Activated CD4-positive, alpha-beta memory T cell treated with anti-CD3 and anti-CD28 coated beads, Interleukin-2, amount 10 ng/mL, durations not matched to agents 7 days and 5 days (primary cell): ENCODE measurements around the gene HBS1L. TPM values are rescaled to one million over a fixed set of nuclear protein-coding genes. Genes with fewer than 3 reads are reported as not detected.

Experiments used
- CTCF ChIA-PET: fragments of 350-600 bp; sonication (Branson Sonifier 250); formaldehyde crosslinking; loops from one replicate; lab custom pipeline; 2021; ENCODE audit warnings: antibody characterized with exemption, inconsistent platforms; lab: Charles Lee
- POLR2A ChIA-PET: fragments of 350-600 bp; sonication (Branson Sonifier 250); formaldehyde crosslinking; loops from one replicate; lab custom pipeline; 2021; ENCODE audit warnings: antibody characterized with exemption; lab: Charles Lee
- DNase-seq: peaks from one replicate; pipeline ENCODE4 v3.0.0-alpha.2; 2020
- H3K27ac Mint-ChIP-seq: one replicate; pipeline ENCODE4 v1.8.0; 2021; ENCODE audit warnings: mild to moderate bottlenecking, mixed read lengths
- H3K27me3 Mint-ChIP-seq: one replicate; pipeline ENCODE4 v1.8.0; 2021; ENCODE audit warnings: mixed read lengths
- H3K36me3 Mint-ChIP-seq: one replicate; pipeline ENCODE4 v1.8.0; 2021; ENCODE audit warnings: low read depth, mixed read lengths
- H3K4me1 Mint-ChIP-seq: one replicate; pipeline ENCODE4 v1.8.0; 2021; ENCODE audit warnings: mixed read lengths
- H3K4me3 Mint-ChIP-seq: one replicate; pipeline ENCODE4 v1.8.0; 2021; ENCODE audit warnings: mild to moderate bottlenecking, mixed read lengths
- H3K9me3 Mint-ChIP-seq: one replicate; pipeline ENCODE4 v1.8.0; 2021; ENCODE audit warnings: mixed read lengths
- total RNA-seq, 2 experiments: library from RNA; stranded (reverse); gene quantifications; one replicate each; pipeline ENCODE4 v1.2.3, GENCODE V29; 2021

HBS1L gene
- total RNA-seq, 2 experiments from 2014 or later: 90.3 to 91.6 TPM

GRCh38 chr6:135088818-135089809 lies 34.5 kb upstream of the HBS1L start:
- DNase-seq: peak; percentile 50
- CTCF ChIA-PET: interaction anchor here (0.6 to 5.5 kb wide), 15 partner anchors 10 to 94 kb away, joined by 3 to 29 read pairs (median 4); partner anchors contain the start of genes HBS1L and MYB

GRCh38 chr6:135088281-135088680 lies 33.7 kb upstream of the HBS1L start:
- Mint-ChIP-seq H3K4me3 (peak overlapping the region; percentile 12), H3K27ac (peak overlapping the region; percentile 83), H3K36me3 (peaks cover 11% of the 10 kb centered on the region), H3K4me1 (peaks cover 68% of the 10 kb centered on the region), H3K27me3 (no peaks in the 10 kb centered on the region), H3K9me3 (peaks cover under 1% of the 10 kb centered on the region)
- ChIA-PET CTCF (interaction anchor here (0.9 to 5.5 kb wide), 13 partner anchors 11 to 351 kb away, joined by 3 to 29 read pairs (median 6); partner anchors contain the start of genes HBS1L and MYB), POLR2A (interaction anchor here (1.0 to 8.5 kb wide), 15 partner anchors 8 to 94 kb away, joined by 3 to 103 read pairs (median 5); partner anchors contain the start of genes HBS1L and MYB)
- DNase-seq: no peak

More at GRCh38 chr6:135088818-135089809, 34.5 kb upstream of the HBS1L start:
- H3K27me3 Mint-ChIP-seq: no peaks in the 10 kb centered on the region
- H3K9me3 Mint-ChIP-seq: no peaks in the 10 kb centered on the region
- POLR2A ChIA-PET: interaction anchor here (1.0 to 8.5 kb wide), 11 partner anchors 12 to 93 kb away, joined by 3 to 103 read pairs (median 10); partner anchors contain the start of genes HBS1L and MYB
- H3K27ac Mint-ChIP-seq: peak overlapping the region; percentile 83
- peak overlapping the region; percentile 69 for H3K4me3 Mint-ChIP-seq
- H3K4me1 Mint-ChIP-seq: peaks cover 76% of the 10 kb centered on the region
- peaks cover 7% of the 10 kb centered on the region for H3K36me3 Mint-ChIP-seq

GRCh38 chr6:135087803-135088202 lies 33.2 kb upstream of the HBS1L start:
- ChIA-PET CTCF (interaction anchor here (0.9 to 5.5 kb wide), 14 partner anchors 11 to 351 kb away, joined by 3 to 29 read pairs (median 6); partner anchors contain the start of genes HBS1L and MYB), POLR2A (interaction anchor here (0.6 to 8.5 kb wide), 19 partner anchors 9 to 117 kb away, joined by 3 to 103 read pairs (median 5); partner anchors contain the start of genes HBS1L and MYB)
- peaks cover 66% of the 10 kb centered on the region for H3K4me1 Mint-ChIP-seq
- peaks cover 5% of the 10 kb centered on the region for H3K9me3 Mint-ChIP-seq
- DNase-seq: peak; percentile 51
- H3K27ac Mint-ChIP-seq: peak overlapping the region; percentile 83
- peak overlapping the region; percentile 39 for H3K4me3 Mint-ChIP-seq
- H3K36me3 Mint-ChIP-seq: peaks cover 15% of the 10 kb centered on the region
- no peaks in the 10 kb centered on the region for H3K27me3 Mint-ChIP-seq

- Mint-ChIP-seq H3K36me3 (peaks cover 13% of the 10 kb centered on the region), H3K9me3 (peaks cover 6% of the 10 kb centered on the region), H3K27me3 (no peaks in the 10 kb centered on the region), H3K27ac (peak overlapping the region; percentile 83), H3K4me3 (peak overlapping the region; percentile 39), H3K4me1 (peaks cover 62% of the 10 kb centered on the region)
- peak; percentile 37 for DNase-seq
- CTCF ChIA-PET: interaction anchor here (1.0 to 5.5 kb wide), 14 partner anchors 21 to 352 kb away, joined by 3 to 29 read pairs (median 6); partner anchors contain the start of genes HBS1L and MYB
- POLR2A ChIA-PET: interaction anchor here (0.6 to 8.5 kb wide), 18 partner anchors 9 to 116 kb away, joined by 3 to 103 read pairs (median 4); partner anchors contain the start of genes HBS1L and MYB
Observed at GRCh38 chr6:135087403-135087802, 32.8 kb upstream of the HBS1L start.

GRCh38 chr6:135086414-135086764 lies 31.8 kb upstream of the HBS1L start:
- Mint-ChIP-seq H3K27ac (peak overlapping the region; percentile 83), H3K4me1 (peaks cover 57% of the 10 kb centered on the region), H3K27me3 (no peaks in the 10 kb centered on the region), H3K36me3 (peaks cover 21% of the 10 kb centered on the region), H3K4me3 (peak overlapping the region; percentile 68), H3K9me3 (peaks cover 13% of the 10 kb centered on the region)
- ChIA-PET POLR2A (interaction anchor here (0.7 to 8.5 kb wide), 13 partner anchors 9 to 1203 kb away, joined by 3 to 103 read pairs (median 8); partner anchors contain the start of genes BCLAF1, HBS1L and MYB), CTCF (interaction anchor here (0.8 to 5.5 kb wide), 13 partner anchors 8 to 96 kb away, joined by 3 to 29 read pairs (median 6); partner anchors contain the start of genes HBS1L and MYB)
- DNase-seq: no peak

GRCh38 chr6:135085700-135086413 lies 31.2 kb upstream of the HBS1L start:
- H3K27me3 Mint-ChIP-seq: no peaks in the 10 kb centered on the region
- peak overlapping the region; percentile 83 for H3K27ac Mint-ChIP-seq
- CTCF ChIA-PET: interaction anchor here (0.5 to 5.5 kb wide), 11 partner anchors 9 to 1959 kb away, joined by 3 to 29 read pairs (median 4); partner anchors contain the start of genes HBS1L and MYB
- H3K4me1 Mint-ChIP-seq: peaks cover 55% of the 10 kb centered on the region
- no peak for DNase-seq
- peaks cover 13% of the 10 kb centered on the region for H3K9me3 Mint-ChIP-seq
- peaks cover 21% of the 10 kb centered on the region for H3K36me3 Mint-ChIP-seq
- H3K4me3 Mint-ChIP-seq: peak overlapping the region; percentile 68
- POLR2A ChIA-PET: interaction anchor here (0.7 to 8.5 kb wide), 13 partner anchors 9 to 1204 kb away, joined by 3 to 103 read pairs (median 8); partner anchors contain the start of genes BCLAF1, HBS1L and MYB

- H3K27me3 Mint-ChIP-seq: no peaks in the 10 kb centered on the region
- H3K4me3 Mint-ChIP-seq: no peak overlapping the region
- peaks cover 15% of the 10 kb centered on the region for H3K9me3 Mint-ChIP-seq
- no peak overlapping the region for H3K27ac Mint-ChIP-seq
- H3K4me1 Mint-ChIP-seq: peaks cover 45% of the 10 kb centered on the region
- ChIA-PET POLR2A (interaction anchor here (1.0 to 8.5 kb wide), 7 partner anchors 10 to 137 kb away, joined by 3 to 103 read pairs (median 8); partner anchors contain the start of genes HBS1L and MYB), CTCF (interaction anchor here (1.2 to 5.5 kb wide), 4 partner anchors 10 to 98 kb away, joined by 3 to 29 read pairs (median 17); partner anchors contain the start of genes HBS1L and MYB)
- DNase-seq: no peak
- H3K36me3 Mint-ChIP-seq: peaks cover 21% of the 10 kb centered on the region
Observed at GRCh38 chr6:135084916-135085269, 30.3 kb upstream of the HBS1L start.

GRCh38 chr6:135084001-135084915 lies 29.6 kb upstream of the HBS1L start:
- H3K4me1 Mint-ChIP-seq: peaks cover 39% of the 10 kb centered on the region
- H3K9me3 Mint-ChIP-seq: peaks cover 16% of the 10 kb centered on the region
- no peak for DNase-seq
- H3K27me3 Mint-ChIP-seq: no peaks in the 10 kb centered on the region
- H3K27ac Mint-ChIP-seq: no peak overlapping the region
- ChIA-PET CTCF (interaction anchor here (2.0 to 5.5 kb wide), 3 partner anchors 10 to 98 kb away, joined by 6 to 29 read pairs (median 28); partner anchors contain the start of genes HBS1L and MYB), POLR2A (interaction anchor here (1.0 to 8.5 kb wide), 7 partner anchors 11 to 138 kb away, joined by 3 to 103 read pairs (median 8); partner anchors contain the start of genes HBS1L and MYB)
- peaks cover 22% of the 10 kb centered on the region for H3K36me3 Mint-ChIP-seq
- H3K4me3 Mint-ChIP-seq: no peak overlapping the region

- Mint-ChIP-seq H3K4me3 (no peak overlapping the region), H3K27me3 (no peaks in the 10 kb centered on the region), H3K27ac (no peak overlapping the region), H3K9me3 (peaks cover 19% of the 10 kb centered on the region), H3K4me1 (peaks cover 16% of the 10 kb centered on the region), H3K36me3 (peaks cover 24% of the 10 kb centered on the region)
- CTCF ChIA-PET: interaction anchor here (0.7 to 1.0 kb wide), 2 partner anchors 15 to 26 kb away, joined by 3 read pairs; no protein-coding TSS in a partner anchor
- POLR2A ChIA-PET: interaction anchor here (1.1 to 1.7 kb wide), 2 partner anchors 27 to 47 kb away, joined by 3 to 5 read pairs; partner anchors contain the start of gene HBS1L
- no peak for DNase-seq
Observed at GRCh38 chr6:135081966-135082365, 27.3 kb upstream of the HBS1L start.

GRCh38 chr6:135075018-135075417 lies 20.4 kb upstream of the HBS1L start:
- peaks cover 3% of the 10 kb centered on the region for H3K36me3 Mint-ChIP-seq

More at GRCh38 chr6:135075018-135075417, 20.4 kb upstream of the HBS1L start:
- Mint-ChIP-seq H3K4me1 (peaks cover 9% of the 10 kb centered on the region), H3K9me3 (peaks cover 4% of the 10 kb centered on the region), H3K27ac (no peak overlapping the region), H3K27me3 (peaks cover 2% of the 10 kb centered on the region), H3K4me3 (no peak overlapping the region)
- DNase-seq: no peak
- ChIA-PET POLR2A (interaction anchor here (0.6 kb wide), 1 partner anchor 12 kb away, joined by 3 read pairs; no protein-coding TSS in a partner anchor), CTCF (interaction anchor here (1.2 kb wide), 1 partner anchor 109 kb away, joined by 3 read pairs; no protein-coding TSS in a partner anchor)
